Type B pancreatic cell (in vitro differentiated cells): ENCODE measurements around the gene CCDC106. TPM values are rescaled to one million over a fixed set of nuclear protein-coding genes. Genes with fewer than 3 reads are reported as not detected.

Source experiments
- DNase-seq: peaks from one replicate; pipeline ENCODE4 v3.0.0; 2021; ENCODE audit warnings: mixed read lengths; ENCODE audit not compliant: unreplicated experiment; ENCODE audit errors: extremely low spot score
- H3K27ac Mint-ChIP-seq: 2 replicates; pipeline ENCODE4 v1.8.0; 2021; ENCODE audit warnings: mild to moderate bottlenecking, mixed read lengths
- H3K27me3 Mint-ChIP-seq: 2 replicates; pipeline ENCODE4 v1.8.0; 2021; ENCODE audit warnings: mixed read lengths
- H3K36me3 Mint-ChIP-seq: 2 replicates; pipeline ENCODE4 v1.8.0; 2021; ENCODE audit warnings: mixed read lengths
- H3K4me1 Mint-ChIP-seq: one replicate; pipeline ENCODE4 v1.8.0; 2021; ENCODE audit warnings: mixed read lengths; ENCODE audit not compliant: unreplicated experiment
- H3K4me3 Mint-ChIP-seq: 2 replicates; pipeline ENCODE4 v1.8.0; 2021; ENCODE audit warnings: mild to moderate bottlenecking, mixed read lengths
- H3K9me3 Mint-ChIP-seq: 2 replicates; pipeline ENCODE4 v1.8.0; 2021; ENCODE audit warnings: mixed read lengths
- CTCF ChIP-seq: fragments of 200-600 bp; sonication (generic); conservative IDR thresholded peaks from 2 replicates; pipeline ENCODE4 v1.5.0; 2021; ENCODE audit warnings: antibody characterized with exemption, mild to moderate bottlenecking
- total RNA-seq: library from RNA; stranded (reverse); gene quantifications from 2 replicates; pipeline ENCODE4 v1.2.1, GENCODE V29; 2021; ENCODE audit warnings: low replicate concordance

The CCDC106 gene
- total RNA-seq, 1 donor from 2014 or later = 18.1 TPM

- no peak overlapping the region for H3K27ac Mint-ChIP-seq
- no peak for DNase-seq
Observed at GRCh38 chr19:55621205-55621672, 26.8 kb upstream of the CCDC106 start.

GRCh38 chr19:55621673-55622231, 26.3 kb upstream of the CCDC106 start:
- no peak for DNase-seq
- Mint-ChIP-seq H3K9me3 (no peaks in the 10 kb centered on the region), H3K36me3 (peaks cover 8% of the 10 kb centered on the region), H3K27ac (no peak overlapping the region), H3K4me1 (peaks cover 14% of the 10 kb centered on the region), H3K4me3 (no peak overlapping the region), H3K27me3 (no peaks in the 10 kb centered on the region)
- no peak for TF ChIP-seq CTCF

More at GRCh38 chr19:55621205-55621672, 26.8 kb upstream of the CCDC106 start:
- Mint-ChIP-seq H3K36me3 (peaks cover 8% of the 10 kb centered on the region), H3K4me3 (no peak overlapping the region), H3K27me3 (no peaks in the 10 kb centered on the region), H3K9me3 (no peaks in the 10 kb centered on the region), H3K4me1 (peaks cover 14% of the 10 kb centered on the region)
- no peak for TF ChIP-seq CTCF

GRCh38 chr19:55622242-55622969, 25.6 kb upstream of the CCDC106 start:
- TF ChIP-seq CTCF = no peak
- Mint-ChIP-seq H3K4me3 (no peak overlapping the region), H3K27me3 (no peaks in the 10 kb centered on the region), H3K9me3 (no peaks in the 10 kb centered on the region), H3K27ac (no peak overlapping the region), H3K4me1 (peaks cover 14% of the 10 kb centered on the region), H3K36me3 (peaks cover 7% of the 10 kb centered on the region)
- no peak for DNase-seq

GRCh38 chr19:55623130-55623529, 24.9 kb upstream of the CCDC106 start:
- Mint-ChIP-seq H3K4me1 (peaks cover 14% of the 10 kb centered on the region), H3K27ac (no peak overlapping the region), H3K27me3 (no peaks in the 10 kb centered on the region), H3K9me3 (no peaks in the 10 kb centered on the region), H3K4me3 (peak overlapping the region; percentile 89), H3K36me3 (peaks cover 4% of the 10 kb centered on the region)
- DNase-seq = no peak
- TF ChIP-seq CTCF = no peak

DNA sequence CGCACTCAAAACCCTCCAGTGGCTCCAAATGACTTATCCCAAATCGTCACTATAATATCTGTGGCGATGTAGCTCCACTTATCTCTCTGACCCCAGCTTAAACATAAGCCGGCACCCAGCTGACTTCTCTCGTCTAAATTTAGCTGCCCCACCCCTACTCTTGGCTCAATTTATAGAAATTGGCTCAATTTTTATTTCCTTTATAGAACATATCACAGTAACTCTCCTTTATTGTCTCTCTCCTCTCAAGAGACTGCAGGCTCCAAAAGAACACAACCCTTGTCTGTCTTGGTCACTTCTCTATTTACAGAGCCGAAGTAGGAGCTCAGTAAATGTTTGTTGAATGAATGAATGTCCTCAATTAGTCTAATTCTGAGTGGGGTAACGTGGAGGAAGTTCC, 24.5 kb upstream of the CCDC106 start:
- H3K4me3 Mint-ChIP-seq = peak overlapping the region; percentile 89
- no peaks in the 10 kb centered on the region for H3K27me3 Mint-ChIP-seq
- H3K9me3 Mint-ChIP-seq = no peaks in the 10 kb centered on the region
- no peak for DNase-seq
- H3K27ac Mint-ChIP-seq = peak overlapping the region; percentile 96
- H3K4me1 Mint-ChIP-seq = peaks cover 14% of the 10 kb centered on the region
- peaks cover 4% of the 10 kb centered on the region for H3K36me3 Mint-ChIP-seq
- no peak for TF ChIP-seq CTCF
